HCT116 (cell line): ENCODE measurements around the gene ADGRL3. TPM values are rescaled to one million over a fixed set of nuclear protein-coding genes. Genes with fewer than 3 reads are reported as not detected.

ENCODE experiments used
- ATAC-seq: fragments of 200-7000 bp; cut with Tn5 transposase; 2 replicates; pipeline ENCODE4 v1.9.1; 2020; ENCODE audit warnings: mild to moderate bottlenecking, moderate library complexity
- BruUV-seq: library from RNA; stranded (reverse); fragments of 400-500 nt; replicated peaks from 2 replicates; lab custom pipeline; 2021; lab: Mats Ljungman, UMichigan
- CTCF ChIA-PET: fragments of 300-600 bp; sonication (Branson Sonifier 250); formaldehyde crosslinking; loops from one replicate; lab custom pipeline; 2021; ENCODE audit warnings: antibody characterized with exemption; lab: Charles Lee
- POLR2A ChIA-PET: fragments of 300-600, 350-600 bp; sonication (Branson Sonifier 250); formaldehyde crosslinking; loops from one replicate; lab custom pipeline; 2021; ENCODE audit warnings: antibody characterized with exemption; lab: Charles Lee
- RAD21 ChIA-PET, 2 experiments: fragments of 300-600 bp; sonication (Branson Sonifier 250); formaldehyde crosslinking; loops; one replicate each; lab custom pipeline; 2023; ENCODE audit warnings: low total read pairs in 2 of 2; ENCODE audit not compliant: uncharacterized antibody in 2 of 2, unreplicated experiment in 2 of 2, low non-redundant PET in 1 of 2; lab: Charles Lee
- DNase-seq: peaks from one replicate; pipeline ENCODE4 v3.0.0-alpha.2; 2010; ENCODE audit warnings: low read depth, low spot score
- H2AFZ ChIP-seq: fragments of 200-600 bp; shearing (Covaris generic), sonication (generic); 2 replicates; pipeline ENCODE4 v1.6.1; 2017; ENCODE audit warnings: low read depth, mixed run types, mixed read lengths, antibody characterized with exemption, low read length; ENCODE audit not compliant: poor library complexity, severe bottlenecking
- H3K27ac ChIP-seq: 2 replicates; pipeline ENCODE4 v1.5.1; 2012; ENCODE audit warnings: low read depth, low read length
- H3K27me3 ChIP-seq: fragments of 200-600 bp; sonication (generic); 2 replicates; pipeline ENCODE4 v1.6.1; 2016; ENCODE audit warnings: mixed run types, low read length, mixed read lengths; ENCODE audit not compliant: insufficient read depth
- H3K36me3 ChIP-seq, 2 experiments: fragments of 200-500 bp in 1 of 2; fragments of 200-600 bp in 1 of 2; sonication (Bioruptor generic) in 1 of 2; sonication (generic) in 1 of 2; 2 replicates each; pipeline versions ENCODE4 v1.5.1 to v1.6.1; 2014 to 2016; ENCODE audit warnings: low read length in 2 of 2, inconsistent platforms in 1 of 2, mixed read lengths in 1 of 2, mixed run types in 1 of 2; ENCODE audit not compliant: insufficient read depth in 2 of 2, control insufficient read depth in 1 of 2
- H3K4me1 ChIP-seq, 2 experiments: fragments of 200-600 bp in 1 of 2; sonication (generic) in 1 of 2; 2 replicates each; pipeline versions ENCODE4 v1.5.1 to v1.6.1; 2012 to 2017; ENCODE audit warnings: low read length in 2 of 2, inconsistent platforms in 1 of 2, mild to moderate bottlenecking in 1 of 2, mixed read lengths in 1 of 2, mixed run types in 1 of 2, moderate library complexity in 1 of 2; ENCODE audit not compliant: insufficient read depth in 2 of 2, control insufficient read depth in 1 of 2
- H3K4me2 ChIP-seq: fragments of 200-600 bp; sonication (generic); 2 replicates; pipeline ENCODE4 v1.6.1; 2017; ENCODE audit warnings: mixed run types, low read length, mixed read lengths
- H3K4me3 ChIP-seq, 2 experiments: fragments of 200-600 bp in 1 of 2; sonication (generic) in 1 of 2; replicated peaks in 1 of 2; 2 replicates each; pipeline ENCODE4 v1.5.1; 2011 to 2016; ENCODE audit warnings: low read length in 2 of 2, control low read depth in 1 of 2, low read depth in 1 of 2, mild to moderate bottlenecking in 1 of 2, mixed read lengths in 1 of 2, mixed run types in 1 of 2
- H3K79me2 ChIP-seq: fragments of 200-600 bp; sonication (generic); 2 replicates; pipeline ENCODE4 v1.6.1; 2017; ENCODE audit warnings: mild to moderate bottlenecking, mixed run types, low read length, moderate library complexity, mixed read lengths; ENCODE audit not compliant: insufficient read depth
- H3K9ac ChIP-seq: fragments of 200-600 bp; sonication (generic); 2 replicates; pipeline ENCODE4 v1.6.1; 2016; ENCODE audit warnings: low read length, mixed read lengths
- H3K9me2 ChIP-seq: fragments of 200-600 bp; sonication (generic), shearing (Covaris generic); 2 replicates; pipeline ENCODE4 v1.6.1; 2017; ENCODE audit warnings: mixed run types, mild to moderate bottlenecking, moderate library complexity; ENCODE audit not compliant: insufficient read depth
- H3K9me3 ChIP-seq, 2 experiments: fragments of 200-500 bp in 1 of 2; fragments of 200-600 bp in 1 of 2; sonication (Bioruptor generic) in 1 of 2; sonication (generic) in 1 of 2; 2 replicates each; pipeline ENCODE4 v1.6.1; 2014 to 2017; ENCODE audit warnings: low read length in 2 of 2, mixed read lengths in 2 of 2, inconsistent platforms in 1 of 2, low read depth in 1 of 2, mild to moderate bottlenecking in 1 of 2, mixed run types in 1 of 2, moderate library complexity in 1 of 2; ENCODE audit not compliant: control insufficient read depth in 1 of 2, insufficient read depth in 1 of 2
- H4K20me1 ChIP-seq: fragments of 200-600 bp; sonication (generic), shearing (Covaris generic); 2 replicates; pipeline ENCODE4 v1.6.1; 2017; ENCODE audit warnings: mixed run types, mild to moderate bottlenecking, moderate library complexity; ENCODE audit not compliant: insufficient read depth
- EGR1 ChIP-seq: IDR thresholded peaks from 2 replicates; pipeline ENCODE4 v1.6.1; 2012; ENCODE audit warnings: low read depth
- ELF1 ChIP-seq: IDR thresholded peaks from 2 replicates; pipeline ENCODE4 v1.6.1; 2012; ENCODE audit warnings: low read depth, borderline replicate concordance
- EZH2phosphoT487 ChIP-seq: fragments of 200-600 bp; IDR thresholded peaks from 2 replicates; pipeline ENCODE4 v1.6.1; 2018; ENCODE audit warnings: antibody characterized with exemption, borderline replicate concordance
- FOSL1 ChIP-seq: IDR thresholded peaks from 2 replicates; pipeline ENCODE4 v1.6.1; 2012; ENCODE audit warnings: low read depth
- RAD21 ChIP-seq: IDR thresholded peaks from 2 replicates; pipeline ENCODE4 v1.6.1; 2012; ENCODE audit warnings: low read depth, mild to moderate bottlenecking
- SRF ChIP-seq: IDR thresholded peaks from 2 replicates; pipeline ENCODE4 v1.6.1; 2012; ENCODE audit warnings: low read depth
- ZFX ChIP-seq: fragments of 450-650 bp; IDR thresholded peaks from 2 replicates; pipeline ENCODE4 v1.6.1; 2017
- ZNF274 ChIP-seq: fragments of 200-500 bp; sonication (Bioruptor generic); IDR thresholded peaks from 2 replicates; pipeline ENCODE4 v1.6.1; 2014; ENCODE audit warnings: mild to moderate bottlenecking, low read depth, low read length, inconsistent platforms
- intact Hi-C: fragments of 100-400 bp; cut with micrococcal nuclease; formaldehyde crosslinking; loops from 2 replicates; pipeline ENCODE4 v1.10.0; 2022
- total RNA-seq: library from RNA; stranded (reverse); gene quantifications from one replicate; pipeline ENCODE4 v1.2.1, GENCODE V29; 2021; ENCODE audit not compliant: unreplicated experiment
- TF ChIP-seq, protein P1 (sequence below): IDR thresholded peaks from 2 replicates; pipeline ENCODE4 v1.6.1; 2011; ENCODE audit warnings: mild to moderate bottlenecking, low read length, moderate library complexity; ENCODE audit not compliant: insufficient replicate concordance; ENCODE audit errors: extremely low read depth
- TF ChIP-seq, protein P2 (sequence below), 3 experiments: fragments of 200-600 bp in 1 of 3; sonication (generic) in 1 of 3; IDR thresholded peaks in 2 of 3; conservative IDR thresholded peaks in 1 of 3; 2 replicates each; pipeline ENCODE4 v1.5.1; 2012 to 2017; ENCODE audit warnings: low read depth in 2 of 3, low read length in 2 of 3, antibody characterized with exemption in 1 of 3, borderline replicate concordance in 1 of 3, control low read depth in 1 of 3, mild to moderate bottlenecking in 1 of 3, mixed read lengths in 1 of 3, mixed run types in 1 of 3, moderate library complexity in 1 of 3; ENCODE audit not compliant: insufficient read depth in 1 of 3
- TF ChIP-seq, protein P3 (sequence below): IDR thresholded peaks from 2 replicates; pipeline ENCODE4 v1.6.1; 2012; ENCODE audit warnings: low read depth
- TF ChIP-seq, protein P4 (sequence below): IDR thresholded peaks from 2 replicates; pipeline ENCODE4 v1.6.1; 2012
- TF ChIP-seq, protein P5 (sequence below): IDR thresholded peaks from 2 replicates; pipeline ENCODE4 v1.6.1; 2012

ADGRL3 gene
- total RNA-seq, 1 experiment from 2014 or later, result not detected

DNA sequence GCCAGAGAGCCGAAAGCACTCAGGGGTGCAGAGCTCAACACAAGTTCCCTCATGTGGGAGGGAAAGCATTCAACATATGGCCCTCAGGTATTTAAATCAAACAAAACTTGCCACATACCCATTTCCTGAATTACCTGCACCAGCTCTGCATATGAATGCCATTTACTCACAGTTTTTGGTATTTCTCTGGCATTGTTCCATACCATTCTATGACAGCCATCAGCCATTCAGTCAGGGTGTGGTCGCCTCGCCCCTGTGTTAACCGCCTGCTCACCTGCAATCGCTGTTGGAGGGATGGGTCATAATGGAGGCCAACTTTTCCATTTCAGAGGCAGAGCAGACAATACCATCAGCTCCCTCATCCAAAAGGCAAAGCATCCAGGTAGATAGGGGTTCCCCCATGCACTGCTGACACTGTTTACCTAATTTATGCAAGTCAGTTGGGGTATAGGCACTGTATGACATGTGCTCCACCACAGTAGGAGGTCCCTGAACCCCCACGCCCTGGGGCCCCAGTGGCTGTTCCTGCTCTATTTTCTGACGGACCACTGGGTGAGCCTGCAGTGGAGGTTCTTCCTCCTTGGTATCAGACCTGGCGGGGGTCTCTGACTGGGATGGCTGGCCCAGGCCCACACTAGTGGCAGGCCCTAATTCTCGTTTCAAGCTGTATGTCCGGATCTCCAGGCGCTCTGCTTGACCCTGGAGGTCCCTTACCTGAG, 227.1 kb downstream of the ADGRL3 start:
- Histone ChIP-seq H3K27ac (no peak overlapping the region), H2AFZ (no peak overlapping the region)

More for the DNA sequence above, 227.1 kb downstream of the ADGRL3 start:
- Histone ChIP-seq H3K79me2 (no peaks in the 10 kb centered on the region), H4K20me1 (no peaks in the 10 kb centered on the region), H3K9me3 (peaks cover 3 to 24% of the 10 kb centered on the region in 2 experiments; a peak in 2 of 4 replicates), H3K9ac (no peak overlapping the region), H3K36me3 (no peaks in the 10 kb centered on the region), H3K4me3 (no peak overlapping the region), H3K4me2 (no peak overlapping the region), H3K4me1 (no peaks in the 10 kb centered on the region), H3K9me2 (no peaks in the 10 kb centered on the region), H3K27me3 (no peaks in the 10 kb centered on the region)
- ChIA-PET POLR2A (no interaction called here), RAD21 (no interaction called here), CTCF (no interaction called here)
- no TSS peak for BruUV-seq
- ATAC-seq, result no peak
- intact Hi-C loops, result no loop called here
- DNase-seq, result no peak
- TF ChIP-seq, protein P1, sequence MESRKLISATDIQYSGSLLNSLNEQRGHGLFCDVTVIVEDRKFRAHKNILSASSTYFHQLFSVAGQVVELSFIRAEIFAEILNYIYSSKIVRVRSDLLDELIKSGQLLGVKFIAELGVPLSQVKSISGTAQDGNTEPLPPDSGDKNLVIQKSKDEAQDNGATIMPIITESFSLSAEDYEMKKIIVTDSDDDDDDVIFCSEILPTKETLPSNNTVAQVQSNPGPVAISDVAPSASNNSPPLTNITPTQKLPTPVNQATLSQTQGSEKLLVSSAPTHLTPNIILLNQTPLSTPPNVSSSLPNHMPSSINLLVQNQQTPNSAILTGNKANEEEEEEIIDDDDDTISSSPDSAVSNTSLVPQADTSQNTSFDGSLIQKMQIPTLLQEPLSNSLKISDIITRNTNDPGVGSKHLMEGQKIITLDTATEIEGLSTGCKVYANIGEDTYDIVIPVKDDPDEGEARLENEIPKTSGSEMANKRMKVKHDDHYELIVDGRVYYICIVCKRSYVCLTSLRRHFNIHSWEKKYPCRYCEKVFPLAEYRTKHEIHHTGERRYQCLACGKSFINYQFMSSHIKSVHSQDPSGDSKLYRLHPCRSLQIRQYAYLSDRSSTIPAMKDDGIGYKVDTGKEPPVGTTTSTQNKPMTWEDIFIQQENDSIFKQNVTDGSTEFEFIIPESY, result no peak
- TF ChIP-seq, protein P2, sequence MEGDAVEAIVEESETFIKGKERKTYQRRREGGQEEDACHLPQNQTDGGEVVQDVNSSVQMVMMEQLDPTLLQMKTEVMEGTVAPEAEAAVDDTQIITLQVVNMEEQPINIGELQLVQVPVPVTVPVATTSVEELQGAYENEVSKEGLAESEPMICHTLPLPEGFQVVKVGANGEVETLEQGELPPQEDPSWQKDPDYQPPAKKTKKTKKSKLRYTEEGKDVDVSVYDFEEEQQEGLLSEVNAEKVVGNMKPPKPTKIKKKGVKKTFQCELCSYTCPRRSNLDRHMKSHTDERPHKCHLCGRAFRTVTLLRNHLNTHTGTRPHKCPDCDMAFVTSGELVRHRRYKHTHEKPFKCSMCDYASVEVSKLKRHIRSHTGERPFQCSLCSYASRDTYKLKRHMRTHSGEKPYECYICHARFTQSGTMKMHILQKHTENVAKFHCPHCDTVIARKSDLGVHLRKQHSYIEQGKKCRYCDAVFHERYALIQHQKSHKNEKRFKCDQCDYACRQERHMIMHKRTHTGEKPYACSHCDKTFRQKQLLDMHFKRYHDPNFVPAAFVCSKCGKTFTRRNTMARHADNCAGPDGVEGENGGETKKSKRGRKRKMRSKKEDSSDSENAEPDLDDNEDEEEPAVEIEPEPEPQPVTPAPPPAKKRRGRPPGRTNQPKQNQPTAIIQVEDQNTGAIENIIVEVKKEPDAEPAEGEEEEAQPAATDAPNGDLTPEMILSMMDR (IDR thresholded peaks at IDR 0.05 in 2 of 3, conservative IDR thresholded peaks at IDR 0.05 in 1 of 3; ENCODE audit: borderline replicate concordance in 1 of 3, insufficient read depth in 1 of 3, low read depth in 2 of 3, low read length in 2 of 3), result no peak
- TF ChIP-seq, protein P3, sequence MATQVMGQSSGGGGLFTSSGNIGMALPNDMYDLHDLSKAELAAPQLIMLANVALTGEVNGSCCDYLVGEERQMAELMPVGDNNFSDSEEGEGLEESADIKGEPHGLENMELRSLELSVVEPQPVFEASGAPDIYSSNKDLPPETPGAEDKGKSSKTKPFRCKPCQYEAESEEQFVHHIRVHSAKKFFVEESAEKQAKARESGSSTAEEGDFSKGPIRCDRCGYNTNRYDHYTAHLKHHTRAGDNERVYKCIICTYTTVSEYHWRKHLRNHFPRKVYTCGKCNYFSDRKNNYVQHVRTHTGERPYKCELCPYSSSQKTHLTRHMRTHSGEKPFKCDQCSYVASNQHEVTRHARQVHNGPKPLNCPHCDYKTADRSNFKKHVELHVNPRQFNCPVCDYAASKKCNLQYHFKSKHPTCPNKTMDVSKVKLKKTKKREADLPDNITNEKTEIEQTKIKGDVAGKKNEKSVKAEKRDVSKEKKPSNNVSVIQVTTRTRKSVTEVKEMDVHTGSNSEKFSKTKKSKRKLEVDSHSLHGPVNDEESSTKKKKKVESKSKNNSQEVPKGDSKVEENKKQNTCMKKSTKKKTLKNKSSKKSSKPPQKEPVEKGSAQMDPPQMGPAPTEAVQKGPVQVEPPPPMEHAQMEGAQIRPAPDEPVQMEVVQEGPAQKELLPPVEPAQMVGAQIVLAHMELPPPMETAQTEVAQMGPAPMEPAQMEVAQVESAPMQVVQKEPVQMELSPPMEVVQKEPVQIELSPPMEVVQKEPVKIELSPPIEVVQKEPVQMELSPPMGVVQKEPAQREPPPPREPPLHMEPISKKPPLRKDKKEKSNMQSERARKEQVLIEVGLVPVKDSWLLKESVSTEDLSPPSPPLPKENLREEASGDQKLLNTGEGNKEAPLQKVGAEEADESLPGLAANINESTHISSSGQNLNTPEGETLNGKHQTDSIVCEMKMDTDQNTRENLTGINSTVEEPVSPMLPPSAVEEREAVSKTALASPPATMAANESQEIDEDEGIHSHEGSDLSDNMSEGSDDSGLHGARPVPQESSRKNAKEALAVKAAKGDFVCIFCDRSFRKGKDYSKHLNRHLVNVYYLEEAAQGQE, result no peak
- TF ChIP-seq EZH2phosphoT487 (no peak), ZNF274 (no peak), RAD21 (no peak), EGR1 (no peak), ZFX (no peak), SRF (no peak), FOSL1 (no peak), ELF1 (no peak)
- TF ChIP-seq, protein P4, sequence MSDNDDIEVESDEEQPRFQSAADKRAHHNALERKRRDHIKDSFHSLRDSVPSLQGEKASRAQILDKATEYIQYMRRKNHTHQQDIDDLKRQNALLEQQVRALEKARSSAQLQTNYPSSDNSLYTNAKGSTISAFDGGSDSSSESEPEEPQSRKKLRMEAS, result no peak
- TF ChIP-seq, protein P5, sequence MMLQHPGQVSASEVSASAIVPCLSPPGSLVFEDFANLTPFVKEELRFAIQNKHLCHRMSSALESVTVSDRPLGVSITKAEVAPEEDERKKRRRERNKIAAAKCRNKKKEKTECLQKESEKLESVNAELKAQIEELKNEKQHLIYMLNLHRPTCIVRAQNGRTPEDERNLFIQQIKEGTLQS, result no peak
